ENCODE results near the gene NEURL1. TPM values are rescaled to one million over a fixed set of nuclear protein-coding genes. Genes with fewer than 3 reads are reported as not detected.

Gene NEURL1
- total RNA-seq, 3 donors from 2014 or later (not counting 1 experiment from before 2014, with no cell fraction given) = 0.95 to 8.5 (median 1.5) TPM

GRCh38 chr10:103506061-103506460 is 12.6 kb downstream of the NEURL1 start:
- Histone ChIP-seq H3K27me3 (ENCODE audit: control insufficient read depth, insufficient read depth, low read length) (peaks cover 4% of the 10 kb centered on the region), H3K9me3 (ENCODE audit: control insufficient read depth, insufficient read depth, low read length) (no peaks in the 10 kb centered on the region), H3K36me3 (ENCODE audit: control insufficient read depth, insufficient read depth, low read length) (no peaks in the 10 kb centered on the region), H3K4me1 (ENCODE audit: control insufficient read depth, insufficient read depth, low read length) (peaks cover 19% of the 10 kb centered on the region), H3K4me3 (ENCODE audit: low read length) (no peak overlapping the region), H3K27ac (ENCODE audit: low read length) (no peak overlapping the region)
- Mint-ChIP-seq H3K4me1 (peaks cover 7 to 21% of the 10 kb centered on the region in 2 donors), H3K36me3 (no peaks in the 10 kb centered on the region), H3K27me3 (ENCODE audit: low read depth in 2 of 2) (peaks cover 16 to 23% of the 10 kb centered on the region in 2 donors), H3K27ac (no peak overlapping the region), H3K4me3 (no peak overlapping the region), H3K9me3 (no peaks in the 10 kb centered on the region)
- no peak for TF ChIP-seq CTCF (IDR thresholded peaks at IDR 0.05)
- intact Hi-C loops (cut with micrococcal nuclease) = no loop called here
- ATAC-seq (no peak), DNase-seq (no peak)
- WGBS (ENCODE audit: insufficient coverage) = 98% methylated on average over 4 of the region's 4 CpGs

- no peaks in the 10 kb centered on the region for H3K36me3 Mint-ChIP-seq
- H3K27me3 Mint-ChIP-seq (ENCODE audit: low read depth in 2 of 2) = peaks cover 10 to 20% of the 10 kb centered on the region in 2 donors
- no peak overlapping the region for H3K27ac ChIP-seq (ENCODE audit: low read length)
- no peaks in the 10 kb centered on the region for H3K9me3 ChIP-seq (ENCODE audit: control insufficient read depth, insufficient read depth, low read length)
- no peak for DNase-seq
- no peak for TF ChIP-seq CTCF (IDR thresholded peaks at IDR 0.05)
- no peak for ATAC-seq
- H3K27ac Mint-ChIP-seq = no peak overlapping the region
- peaks cover 4% of the 10 kb centered on the region for H3K27me3 ChIP-seq (ENCODE audit: control insufficient read depth, insufficient read depth, low read length)
- no peak overlapping the region for H3K4me3 ChIP-seq (ENCODE audit: low read length)
- no peaks in the 10 kb centered on the region for H3K36me3 ChIP-seq (ENCODE audit: control insufficient read depth, insufficient read depth, low read length)
- H3K9me3 Mint-ChIP-seq = no peaks in the 10 kb centered on the region
- no peak overlapping the region for H3K4me3 Mint-ChIP-seq
- peaks cover 19% of the 10 kb centered on the region for H3K4me1 ChIP-seq (ENCODE audit: control insufficient read depth, insufficient read depth, low read length)
- peaks cover 7 to 18% of the 10 kb centered on the region in 2 donors for H3K4me1 Mint-ChIP-seq
- 72% methylated on average over 9 of the region's 10 CpGs for WGBS (ENCODE audit: insufficient coverage)
- intact Hi-C loops (cut with micrococcal nuclease) = no loop called here
Measured at GRCh38 chr10:103507235-103508191, 14.0 kb downstream of the NEURL1 start.

GRCh38 chr10:103510046-103510685 is 16.7 kb downstream of the NEURL1 start:
- peaks cover 4% of the 10 kb centered on the region for H3K27me3 ChIP-seq (ENCODE audit: control insufficient read depth, insufficient read depth, low read length)
- no peak for DNase-seq
- no peaks in the 10 kb centered on the region for H3K9me3 ChIP-seq (ENCODE audit: control insufficient read depth, insufficient read depth, low read length)
- H3K4me1 ChIP-seq (ENCODE audit: control insufficient read depth, insufficient read depth, low read length) = peaks cover 7% of the 10 kb centered on the region
- no peak overlapping the region for H3K4me3 Mint-ChIP-seq
- no peak for TF ChIP-seq CTCF (IDR thresholded peaks at IDR 0.05)
- no peak overlapping the region for H3K27ac Mint-ChIP-seq
- no peaks in the 10 kb centered on the region for H3K4me1 Mint-ChIP-seq
- no peaks in the 10 kb centered on the region for H3K36me3 ChIP-seq (ENCODE audit: control insufficient read depth, insufficient read depth, low read length)
- WGBS (ENCODE audit: insufficient coverage) = 95% methylated on average over 8 of the region's 8 CpGs
- ATAC-seq = no peak
- peaks cover 0 to 7% of the 10 kb centered on the region in 2 donors for H3K27me3 Mint-ChIP-seq (ENCODE audit: low read depth in 2 of 2)
- no peaks in the 10 kb centered on the region for H3K36me3 Mint-ChIP-seq
- H3K4me3 ChIP-seq (ENCODE audit: low read length) = no peak overlapping the region
- no peaks in the 10 kb centered on the region for H3K9me3 Mint-ChIP-seq
- H3K27ac ChIP-seq (ENCODE audit: low read length) = no peak overlapping the region
- intact Hi-C loops (cut with micrococcal nuclease) = no loop called here

Data from natural killer cell (primary cell).